DOHH2 (cell line): ENCODE measurements around the gene SAMD10.

ENCODE experiments used
- CTCF ChIP-seq: fragments of 200-600 bp; sonication (generic); IDR thresholded peaks from one replicate; pipeline ENCODE4 v1.5.1; 2014; ENCODE audit warnings: antibody characterized with exemption, mild to moderate bottlenecking, low read depth, low read length; ENCODE audit not compliant: poor library complexity, severe bottlenecking
- EZH2phosphoT487 ChIP-seq: fragments of 200-600 bp; sonication (generic); IDR thresholded peaks from 2 replicates; pipeline ENCODE4 v1.6.1; 2017; ENCODE audit warnings: borderline replicate concordance, mild to moderate bottlenecking, antibody characterized with exemption, low read length, moderate library complexity, mixed read lengths

- no peak for TF ChIP-seq CTCF
- TF ChIP-seq EZH2phosphoT487, result no peak
Observed at GRCh38 chr20:63969838-63970713, 9.4 kb downstream of the SAMD10 start, which contains the start of gene ZNF512B.
